HCT116 (cell line): ENCODE results near the gene DHRS2.

Source experiments
- CTCF ChIP-seq, 3 experiments: fragments of 200-600 bp in 1 of 3; sonication (generic) in 1 of 3; IDR thresholded peaks in 2 of 3; conservative IDR thresholded peaks in 1 of 3; 2 replicates each; pipeline ENCODE4 v1.5.1; 2012 to 2017; ENCODE audit warnings: low read depth in 2 of 3, low read length in 2 of 3, antibody characterized with exemption in 1 of 3, borderline replicate concordance in 1 of 3, control low read depth in 1 of 3, mild to moderate bottlenecking in 1 of 3, mixed read lengths in 1 of 3, mixed run types in 1 of 3, moderate library complexity in 1 of 3; ENCODE audit not compliant: insufficient read depth in 1 of 3
- EGR1 ChIP-seq: IDR thresholded peaks from 2 replicates; pipeline ENCODE4 v1.6.1; 2012; ENCODE audit warnings: low read depth
- ELF1 ChIP-seq: IDR thresholded peaks from 2 replicates; pipeline ENCODE4 v1.6.1; 2012; ENCODE audit warnings: low read depth, borderline replicate concordance
- EZH2 ChIP-seq: fragments of 200-600 bp; sonication (generic); IDR thresholded peaks from 2 replicates; pipeline ENCODE4 v1.6.1; 2017; ENCODE audit warnings: antibody characterized with exemption, mixed run types
- POLR2A ChIP-seq: IDR thresholded peaks from 2 replicates; pipeline ENCODE4 v1.7.0; 2011; ENCODE audit warnings: borderline replicate concordance; ENCODE audit not compliant: insufficient read depth, insufficient read length; ENCODE audit errors: extremely low read depth
- POLR2AphosphoS5 ChIP-seq: IDR thresholded peaks from 2 replicates; pipeline ENCODE4 v1.6.1; 2011; ENCODE audit warnings: mild to moderate bottlenecking, low read depth, low read length, moderate library complexity
- RAD21 ChIP-seq: IDR thresholded peaks from 2 replicates; pipeline ENCODE4 v1.6.1; 2012; ENCODE audit warnings: low read depth, mild to moderate bottlenecking
- SP1 ChIP-seq: IDR thresholded peaks from 2 replicates; pipeline ENCODE4 v1.6.1; 2012; ENCODE audit warnings: low read depth

- TF ChIP-seq CTCF (IDR thresholded peaks at IDR 0.05 in 2 of 3, conservative IDR thresholded peaks at IDR 0.05 in 1 of 3; ENCODE audit: borderline replicate concordance in 1 of 3, insufficient read depth in 1 of 3, low read depth in 2 of 3, low read length in 2 of 3), result no peak
- no peak for TF ChIP-seq POLR2AphosphoS5
- TF ChIP-seq SP1, result no peak
- no peak for TF ChIP-seq RAD21
- TF ChIP-seq POLR2A, result no peak
- TF ChIP-seq EGR1, result no peak
- TF ChIP-seq EZH2, result no peak
- no peak for TF ChIP-seq ELF1
Observed at GRCh38 chr14:23646648-23647549, 10.7 kb downstream of the DHRS2 start.
